GM12892 (cell line): ENCODE measurements around the gene AKAP1.

Experiments used
- DNase-seq: peaks from one replicate; pipeline ENCODE4 v3.0.0; 2011; ENCODE audit not compliant: insufficient read length
- FAIRE-seq: peaks from 2 replicates; lab custom pipeline; 2011; peaks lifted over from hg19 to GRCh38; lab: Jason Lieb, UNC
- POLR2A ChIP-seq: IDR thresholded peaks from 2 replicates; pipeline ENCODE4 v1.6.1; 2011; ENCODE audit warnings: low read depth, low read length, control low read depth
- POLR2AphosphoS5 ChIP-seq: IDR thresholded peaks from 2 replicates; pipeline ENCODE4 v1.6.1; 2011; ENCODE audit warnings: low read depth, low read length, control low read depth
- TAF1 ChIP-seq: IDR thresholded peaks from 2 replicates; pipeline ENCODE4 v1.6.1; 2011; ENCODE audit warnings: low read depth, mild to moderate bottlenecking, control low read depth, low read length, borderline replicate concordance

The AKAP1 gene

GRCh38 chr17:57062865-57063264 is 22.2 kb upstream of the AKAP1 start:
- DNase-seq: no peak
- TF ChIP-seq POLR2AphosphoS5 (no peak), POLR2A (no peak), TAF1 (no peak)
- no peak for FAIRE-seq

- DNase-seq: no peak
- FAIRE-seq: no peak
- no peak for TF ChIP-seq POLR2A
Observed at GRCh38 chr17:57067162-57067561, 17.9 kb upstream of the AKAP1 start.

GRCh38 chr17:57067781-57068180 is 17.3 kb upstream of the AKAP1 start:
- FAIRE-seq (no peak), DNase-seq (no peak)
- TF ChIP-seq POLR2AphosphoS5: no peak
- no peak for TF ChIP-seq POLR2A
- TF ChIP-seq TAF1: no peak

- TF ChIP-seq TAF1 (no peak), POLR2AphosphoS5 (no peak), POLR2A (no peak)
- no peak for DNase-seq
- no peak for FAIRE-seq
Observed at GRCh38 chr17:57068222-57068658, 16.8 kb upstream of the AKAP1 start.

GRCh38 chr17:57068707-57069106 is 16.3 kb upstream of the AKAP1 start:
- TF ChIP-seq POLR2A (no peak), TAF1 (no peak), POLR2AphosphoS5 (no peak)
- FAIRE-seq (no peak), DNase-seq (no peak)

GRCh38 chr17:57071991-57072944 is 12.8 kb upstream of the AKAP1 start:
- DNase-seq: no peak
- TF ChIP-seq POLR2A: no peak
- TF ChIP-seq POLR2AphosphoS5: no peak
- no peak for TF ChIP-seq TAF1
- FAIRE-seq: no peak

- no peak for DNase-seq
- FAIRE-seq: no peak
- no peak for TF ChIP-seq POLR2AphosphoS5
- TF ChIP-seq TAF1: no peak
- TF ChIP-seq POLR2A: no peak
Observed at GRCh38 chr17:57073626-57074025, 11.4 kb upstream of the AKAP1 start.

GRCh38 chr17:57075193-57075592 is 9.9 kb upstream of the AKAP1 start:
- DNase-seq (no peak), FAIRE-seq (no peak)
- no peak for TF ChIP-seq POLR2AphosphoS5
- no peak for TF ChIP-seq POLR2A
- TF ChIP-seq TAF1: no peak

- DNase-seq: no peak
- TF ChIP-seq TAF1 (no peak), POLR2A (no peak), POLR2AphosphoS5 (no peak)
- no peak for FAIRE-seq
Observed at GRCh38 chr17:57075785-57076184, 9.3 kb upstream of the AKAP1 start.

- no peak for DNase-seq
- FAIRE-seq: no peak
- no peak for TF ChIP-seq POLR2A
- TF ChIP-seq TAF1: no peak
- TF ChIP-seq POLR2AphosphoS5: no peak
Observed at GRCh38 chr17:57077000-57077399, 8.0 kb upstream of the AKAP1 start.

- FAIRE-seq (no peak), DNase-seq (no peak)
- TF ChIP-seq TAF1 (no peak), POLR2AphosphoS5 (no peak), POLR2A (no peak)
Observed at GRCh38 chr17:57078274-57078673, 6.8 kb upstream of the AKAP1 start.

- no peak for TF ChIP-seq POLR2AphosphoS5
- TF ChIP-seq POLR2A: no peak
- no peak for TF ChIP-seq TAF1
- DNase-seq (no peak), FAIRE-seq (peak; percentile 58)
Observed at GRCh38 chr17:57080718-57081117, 4.3 kb upstream of the AKAP1 start.
